ENCODE data around the gene NOA1. TPM values are rescaled to one million over a fixed set of nuclear protein-coding genes. Genes with fewer than 3 reads are reported as not detected.

The NOA1 gene
- total and polyA plus RNA-seq, 10 of the 15 experiments (the other 5 are each of a cell fraction or from before 2014, with no cell fraction given), result 3.2 to 34.0 (median 17.6) TPM

- Histone ChIP-seq H3K27me3 (replicated peaks in 1 of 2; ENCODE audit: control insufficient read depth in 2 of 2, insufficient read depth in 2 of 2, low read length in 1 of 2) (no peaks in the 10 kb centered on the region), H3K4me3 (peak overlapping the region; percentile 86), H3K9me3 (replicated peaks; ENCODE audit: control insufficient read depth, insufficient read depth, low read length) (peaks cover 14% of the 10 kb centered on the region), H3K4me2 (ENCODE audit: control insufficient read depth, insufficient read depth) (peak overlapping the region; percentile 94; the same call in 1 of the 2 replicates), H2AFZ (ENCODE audit: control insufficient read depth, low read depth, low read length) (peak overlapping the region; percentile 90), H3K79me2 (ENCODE audit: control insufficient read depth, insufficient read depth, low read length) (peaks cover 69% of the 10 kb centered on the region), H3K4me1 (ENCODE audit: control insufficient read depth, insufficient read depth, low read length) (peaks cover 4% of the 10 kb centered on the region), H3K27ac (ENCODE audit: control insufficient read depth, insufficient read depth) (peak overlapping the region; percentile 92), H3K36me3 (ENCODE audit: control insufficient read depth in 2 of 2, insufficient read depth in 2 of 2, low read length in 1 of 2) (peaks cover 4 to 14% of the 10 kb centered on the region in 2 experiments; a peak in 3 of 4 replicates), H3K9ac (ENCODE audit: control insufficient read depth, insufficient read depth, low read length) (peak overlapping the region; percentile 98), H4K20me1 (ENCODE audit: control insufficient read depth, insufficient read depth) (peaks cover 6% of the 10 kb centered on the region; the same call in 1 of the 2 replicates)
- BruUV-seq (replicated peaks), result TSS peak; percentile 54
- ChIA-PET RAD21 (ENCODE audit: unreplicated experiment) (interaction anchor here (0.6 to 3.9 kb wide), 7 partner anchors 9 to 541 kb away, joined by 3 to 43 read pairs (median 5); partner anchors contain the start of genes PAICS, PPAT, REST and SRP72), CTCF (interaction anchor here (0.7 to 1.7 kb wide), 7 partner anchors 14 to 349 kb away, joined by 3 to 6 read pairs (median 4); no protein-coding TSS in a partner anchor), POLR2A (interaction anchor here (0.6 to 4.1 kb wide), 11 partner anchors 12 to 590 kb away, joined by 3 to 31 read pairs (median 4); partner anchors contain the start of genes AASDH and REST), SMC1A (ENCODE audit: uncharacterized antibody, unreplicated experiment) (interaction anchor here (0.8 to 3.3 kb wide), 9 partner anchors 14 to 542 kb away, joined by 3 to 18 read pairs (median 4); partner anchors contain the start of genes PPAT and REST)
- intact Hi-C loops (cut with micrococcal nuclease; ENCODE audit: unreplicated experiment) (loop anchor here (1.0 to 5.0 kb wide), 2 partner anchors 68 to 1030 kb away; partner anchors contain the start of gene CEP135), in situ Hi-C loops (cut with MboI) (no loop called here)
- peak; percentile 58 for ATAC-seq
- under 1% methylated on average over 27 of the region's 46 CpGs for WGBS (ENCODE audit: insufficient coverage, insufficient replicate concordance, low lambda C conversion rate, missing lambda C conversion rate)
- no peak for DNase-seq (ENCODE audit: low read depth, low spot score)
- TF ChIP-seq NKRF (conservative IDR thresholded peaks at IDR 0.05) (peak; percentile 58; the same call in 1 of the 2 replicates), TAF1 (IDR thresholded peaks at IDR 0.05; ENCODE audit: borderline replicate concordance, low read depth, low read length) (no peak), RFX5 (IDR thresholded peaks at IDR 0.05; ENCODE audit: low read depth, low read length) (no peak), CBX5 (IDR thresholded peaks at IDR 0.05; ENCODE audit: low read depth) (0 out of 2 replicates have a peak, but pooled peaks have one; percentile 41), REST (IDR thresholded peaks at IDR 0.05; ENCODE audit: low read depth, low read length) (0 out of 2 replicates have a peak, but pooled peaks have one; percentile 2), E4F1 (IDR thresholded peaks at IDR 0.05; ENCODE audit: borderline replicate concordance, partially characterized antibody) (peak; percentile 37), KLF5 (IDR thresholded peaks at IDR 0.05; ENCODE audit: partially characterized antibody) (peak; percentile 20), LARP7 (IDR thresholded peaks at IDR 0.05) (0 out of 2 replicates have a peak, but pooled peaks have one; percentile 76), YY1 (IDR thresholded peaks at IDR 0.05; ENCODE audit: low read depth, low read length) (peak; percentile 20; the same call in 1 of the 2 replicates), BHLHE40 (IDR thresholded peaks at IDR 0.05; ENCODE audit: borderline replicate concordance in 1 of 2, low read depth in 2 of 2, low read length in 1 of 2) (peak in 1 of 2 experiments; percentile 32; a peak in 1 of 4 replicates), CTCF (IDR thresholded peaks at IDR 0.05 in 2 of 3, conservative IDR thresholded peaks at IDR 0.05 in 1 of 3; ENCODE audit: control insufficient read depth in 2 of 3, extremely low read depth in 1 of 3, insufficient read depth in 1 of 3, low read depth in 3 of 3, low read length in 3 of 3) (0 out of 6 replicates have a peak, but pooled peaks of 1 of the 3 experiments have one; percentile 2)
- no peak for FAIRE-seq
Observed at GRCh38 chr4:56976837-56977320, 527 bp downstream of the NOA1 start.
